Suprapubic skin (tissue), 4 donors: Measurements from ENCODE around the gene LRP6. TPM values are rescaled to one million over a fixed set of nuclear protein-coding genes. Genes with fewer than 3 reads are reported as not detected.

ENCODE experiments used
- DNase-seq, 2 donors: peaks; one replicate each; pipeline ENCODE4 v3.0.0-alpha.2; 2019; ENCODE audit warnings: low spot score in 2 of 2
- H3K27ac ChIP-seq: fragments of 200-600 bp; sonication (generic); one replicate; pipeline ENCODE4 v1.5.1; 2019
- H3K27me3 ChIP-seq: fragments of 200-600 bp; sonication (generic); one replicate; pipeline ENCODE4 v1.5.1; 2019
- H3K36me3 ChIP-seq: fragments of 200-600 bp; sonication (generic); one replicate; pipeline ENCODE4 v1.5.1; 2019
- H3K4me1 ChIP-seq: fragments of 200-600 bp; sonication (generic); one replicate; pipeline ENCODE4 v1.5.1; 2019
- H3K4me3 ChIP-seq: fragments of 200-600 bp; sonication (generic); one replicate; pipeline ENCODE4 v1.5.1; 2019; ENCODE audit warnings: mild to moderate bottlenecking
- H3K9me3 ChIP-seq: fragments of 200-600 bp; sonication (generic); one replicate; pipeline ENCODE4 v1.5.1; 2019
- CTCF ChIP-seq, 2 donors: fragments of 200-600 bp in 1 of 2; fragments of 450-650 bp in 1 of 2; sonication (generic) in 1 of 2; IDR thresholded peaks; one replicate each; pipeline ENCODE4 v1.5.1; 2016 to 2019; ENCODE audit warnings: antibody characterized with exemption in 2 of 2, mild to moderate bottlenecking in 1 of 2, moderate library complexity in 1 of 2
- EP300 ChIP-seq: sonication (generic); formaldehyde crosslinking; IDR thresholded peaks from one replicate; pipeline ENCODE4 v1.6.1; 2017; ENCODE audit warnings: antibody characterized with exemption
- POLR2A ChIP-seq, 2 donors: fragments of 450-650 bp; IDR thresholded peaks; one replicate each; pipeline ENCODE4 v1.6.1; 2017; ENCODE audit warnings: antibody characterized with exemption in 2 of 2, mild to moderate bottlenecking in 2 of 2, moderate library complexity in 2 of 2
- POLR2AphosphoS5 ChIP-seq, 3 donors: sonication (generic); formaldehyde crosslinking; IDR thresholded peaks; one replicate each; pipeline ENCODE4 v1.6.1; 2017; ENCODE audit warnings: antibody characterized with exemption in 3 of 3
- WGBS: methylation state at CpG from one replicate; pipeline ENCODE4 v1.1.5; 2018; 5-methylcytosine and 5-hydroxymethylcytosine counted together
- total RNA-seq, 4 donors: library from RNA; depleted of rRNA; stranded (reverse); fragments of >200 nt; gene quantifications; one replicate each; pipeline ENCODE4 v1.1.0, GENCODE V29; 2016

LRP6 gene
- total RNA-seq, 4 donors from 2014 or later: 13.3 to 39.9 (median 33.9) TPM

- DNase-seq: no peak
- H3K4me3 ChIP-seq: no peak overlapping the region
- WGBS: 92% methylated on average over 3 of the region's 3 CpGs
These were observed 128.4 kb downstream of the LRP6 start for GRCh38 chr12:12138203-12139154.

GRCh38 chr12:12133785-12134184 is 133.1 kb downstream of the LRP6 start:
- TF ChIP-seq EP300: no peak
- TF ChIP-seq CTCF (IDR thresholded peaks at IDR 0.05): no peak
- TF ChIP-seq POLR2AphosphoS5 (IDR thresholded peaks at IDR 0.05): no peak
- TF ChIP-seq POLR2A (IDR thresholded peaks at IDR 0.05): no peak
- H3K36me3 ChIP-seq: peaks cover 34% of the 10 kb centered on the region
- no peaks in the 10 kb centered on the region for H3K27me3 ChIP-seq
- H3K27ac ChIP-seq: no peak overlapping the region
- 94% methylated on average over 5 of the region's 5 CpGs for WGBS
- DNase-seq: no peak
- no peaks in the 10 kb centered on the region for H3K9me3 ChIP-seq
- H3K4me1 ChIP-seq: no peaks in the 10 kb centered on the region
- no peak overlapping the region for H3K4me3 ChIP-seq

More at GRCh38 chr12:12138203-12139154, 128.4 kb downstream of the LRP6 start:
- Histone ChIP-seq H3K4me1 (no peaks in the 10 kb centered on the region), H3K36me3 (peaks cover 19% of the 10 kb centered on the region), H3K27ac (no peak overlapping the region), H3K27me3 (no peaks in the 10 kb centered on the region), H3K9me3 (no peaks in the 10 kb centered on the region)
- TF ChIP-seq POLR2AphosphoS5 (IDR thresholded peaks at IDR 0.05): no peak
- TF ChIP-seq CTCF (IDR thresholded peaks at IDR 0.05): no peak
- TF ChIP-seq EP300: no peak
- no peak for TF ChIP-seq POLR2A (IDR thresholded peaks at IDR 0.05)

- 82% methylated on average over 3 of the region's 3 CpGs for WGBS
- Histone ChIP-seq H3K36me3 (peaks cover 34% of the 10 kb centered on the region), H3K27ac (no peak overlapping the region), H3K4me3 (no peak overlapping the region), H3K4me1 (no peaks in the 10 kb centered on the region), H3K27me3 (no peaks in the 10 kb centered on the region), H3K9me3 (no peaks in the 10 kb centered on the region)
- DNase-seq: no peak
- no peak for TF ChIP-seq POLR2A (IDR thresholded peaks at IDR 0.05)
These were observed 133.6 kb downstream of the LRP6 start for GRCh38 chr12:12133259-12133658.

- WGBS: 73% methylated on average over 4 of the region's 4 CpGs
- Histone ChIP-seq H3K27me3 (no peaks in the 10 kb centered on the region), H3K4me3 (no peak overlapping the region), H3K27ac (no peak overlapping the region), H3K36me3 (peaks cover 36% of the 10 kb centered on the region), H3K4me1 (no peaks in the 10 kb centered on the region), H3K9me3 (no peaks in the 10 kb centered on the region)
- TF ChIP-seq POLR2A (IDR thresholded peaks at IDR 0.05): no peak
- no peak for TF ChIP-seq POLR2AphosphoS5 (IDR thresholded peaks at IDR 0.05)
- no peak for TF ChIP-seq EP300
- TF ChIP-seq CTCF (IDR thresholded peaks at IDR 0.05): no peak
- no peak for DNase-seq
These were observed 138.2 kb downstream of the LRP6 start for GRCh38 chr12:12128670-12129069.

- Histone ChIP-seq H3K36me3 (peaks cover 41% of the 10 kb centered on the region), H3K4me3 (no peak overlapping the region), H3K27ac (no peak overlapping the region), H3K27me3 (no peaks in the 10 kb centered on the region), H3K9me3 (no peaks in the 10 kb centered on the region), H3K4me1 (no peaks in the 10 kb centered on the region)
- WGBS: 95% methylated on average over 2 of the region's 2 CpGs
- no peak for TF ChIP-seq EP300
- no peak for TF ChIP-seq POLR2AphosphoS5 (IDR thresholded peaks at IDR 0.05)
- DNase-seq: no peak
These were observed 139.5 kb downstream of the LRP6 start for GRCh38 chr12:12127304-12127703.

GRCh38 chr12:12126551-12126950 is 140.3 kb downstream of the LRP6 start:
- TF ChIP-seq CTCF (IDR thresholded peaks at IDR 0.05): no peak
- no peak for TF ChIP-seq EP300
- no peak for TF ChIP-seq POLR2A (IDR thresholded peaks at IDR 0.05)
- no peak for TF ChIP-seq POLR2AphosphoS5 (IDR thresholded peaks at IDR 0.05)
- no peaks in the 10 kb centered on the region for H3K4me1 ChIP-seq
- no peaks in the 10 kb centered on the region for H3K27me3 ChIP-seq
- peaks cover 41% of the 10 kb centered on the region for H3K36me3 ChIP-seq
- no peak overlapping the region for H3K4me3 ChIP-seq
- no peak overlapping the region for H3K27ac ChIP-seq
- no peak for DNase-seq
- no peaks in the 10 kb centered on the region for H3K9me3 ChIP-seq
- 81% methylated on average over 4 of the region's 4 CpGs for WGBS
